MG63 (cell line): Measurements from ENCODE around the gene LMBRD2. TPM values are rescaled to one million over a fixed set of nuclear protein-coding genes. Genes with fewer than 3 reads are reported as not detected.

Source experiments
- total RNA-seq: library from RNA; depleted of rRNA; stranded (reverse); fragments of >200 nt; shearing (Covaris generic); gene quantifications from 2 replicates; pipeline ENCODE4 v1.2.3, GENCODE V29; 2014; ENCODE audit warnings: low replicate concordance; rRNA removed

Gene LMBRD2
- total RNA-seq, 1 experiment from 2014 or later, result 6.4 TPM

Other genes starting within 250 kb of the LMBRD2 start
- gene CAPSL, start 213.3 kb downstream of the LMBRD2 start, total RNA-seq, result not detected in 2 replicates
- not detected in 2 replicates for gene UGT3A1, start 160.5 kb downstream of the LMBRD2 start, total RNA-seq
- not detected in 2 replicates for gene UGT3A2, start 85.0 kb downstream of the LMBRD2 start, total RNA-seq
- gene SKP2, start 224 bp upstream of the LMBRD2 start, total RNA-seq, result 38.6 and 50.5 TPM in 2 replicates
- 33.9 and 51.1 TPM in 2 replicates for gene NADK2, start 90.0 kb upstream of the LMBRD2 start, total RNA-seq
- gene RANBP3L, start 150.0 kb upstream of the LMBRD2 start, total RNA-seq, result not detected in 2 replicates